GM10248 (cell line): Measurements from ENCODE around the gene FAM234A.
"Not testable (repeated sequence)": the region's sequence is repeated elsewhere in the genome, so short reads cannot be mapped to it uniquely, and the experiment has no call there.

ENCODE experiments used
- CTCF ChIA-PET: fragments of 300-600 bp; sonication (Branson Sonifier 250); formaldehyde crosslinking; extraction: SDS; loops from one replicate; lab custom pipeline; 2021; ENCODE audit warnings: antibody characterized with exemption; lab: Yijun Ruan, JAX
- POLR2A ChIA-PET: fragments of 350-650 bp; sonication (Branson Sonifier 250); formaldehyde crosslinking; extraction: SDS; loops from one replicate; lab custom pipeline; 2020; ENCODE audit warnings: antibody characterized with exemption; lab: Yijun Ruan, JAX
- DNase-seq: peaks from one replicate; pipeline ENCODE4 v3.0.0; 2012; ENCODE audit errors: extremely low spot score
- CTCF ChIP-seq: IDR thresholded peaks from 2 replicates; pipeline ENCODE4 v1.5.1; 2012; ENCODE audit warnings: mild to moderate bottlenecking, low read depth; ENCODE audit errors: extremely low read depth, missing control alignments, control extremely low read depth

The FAM234A gene

GRCh38 chr16:191831-192230 lies 42.8 kb upstream of the FAM234A start:
- CTCF ChIA-PET, result interaction anchor here (1.2 to 2.6 kb wide), 6 partner anchors 10 to 161 kb away, joined by 3 to 11 read pairs (median 6); no protein-coding TSS in a partner anchor
- TF ChIP-seq CTCF, result no peak
- DNase-seq, result no peak
- POLR2A ChIA-PET, result no interaction called here

DNA sequence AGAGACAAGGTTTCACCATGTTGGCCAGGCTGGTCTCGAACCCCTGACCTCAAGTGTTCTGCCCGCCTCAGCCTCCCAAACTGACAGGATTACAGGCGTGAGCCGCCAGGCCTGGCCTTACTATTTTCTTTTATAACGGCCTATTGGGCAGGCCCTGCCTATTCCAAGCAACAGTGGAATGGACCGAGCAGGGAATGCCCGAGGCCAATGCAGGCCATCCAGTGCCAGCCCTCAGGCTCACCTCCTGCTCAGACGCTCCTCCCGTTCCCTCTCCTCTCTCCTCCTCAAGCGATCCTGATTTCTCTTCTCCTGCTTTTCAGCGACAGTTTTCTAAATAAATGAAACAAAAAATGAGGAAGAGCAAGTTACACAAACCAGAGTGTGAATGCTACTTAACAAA lies 41.9 kb upstream of the FAM234A start:
- POLR2A ChIA-PET, result no interaction called here
- no peak for DNase-seq
- CTCF ChIA-PET, result interaction anchor here (1.1 to 2.6 kb wide), 6 partner anchors 11 to 127 kb away, joined by 3 to 11 read pairs (median 6); no protein-coding TSS in a partner anchor
- TF ChIP-seq CTCF, result no peak

DNA sequence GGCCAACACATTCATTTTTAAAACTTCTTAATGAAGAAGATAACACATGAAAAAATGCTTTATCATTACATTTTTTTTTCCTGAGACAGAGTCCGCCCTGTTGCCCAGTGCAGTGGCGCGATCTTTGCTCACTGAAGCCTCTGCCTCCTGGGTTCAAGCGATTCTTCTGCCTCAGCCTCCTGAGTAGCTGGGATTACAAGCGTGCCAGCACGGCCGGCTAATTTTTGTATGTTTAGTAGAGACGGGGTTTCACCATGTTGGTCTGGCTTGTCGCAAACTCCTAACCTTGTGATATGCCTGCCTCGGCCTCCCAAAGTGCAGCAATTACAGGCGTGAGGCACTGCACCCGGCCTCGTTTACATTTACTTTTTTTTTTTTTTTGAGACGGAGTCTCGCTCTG lies 41.2 kb upstream of the FAM234A start:
- DNase-seq, result no peak
- ChIA-PET CTCF (interaction anchor here (1.1 to 2.2 kb wide), 5 partner anchors 12 to 128 kb away, joined by 3 to 7 read pairs (median 4); no protein-coding TSS in a partner anchor), POLR2A (no interaction called here)
- TF ChIP-seq CTCF, result no peak

- POLR2A ChIA-PET, result no interaction called here
- TF ChIP-seq CTCF, result no peak
- no peak for DNase-seq
- CTCF ChIA-PET, result interaction anchor here (1.0 to 1.2 kb wide), 2 partner anchors 93 to 129 kb away, joined by 3 read pairs; no protein-coding TSS in a partner anchor
Observed at GRCh38 chr16:194516-194915, 40.1 kb upstream of the FAM234A start.

DNA sequence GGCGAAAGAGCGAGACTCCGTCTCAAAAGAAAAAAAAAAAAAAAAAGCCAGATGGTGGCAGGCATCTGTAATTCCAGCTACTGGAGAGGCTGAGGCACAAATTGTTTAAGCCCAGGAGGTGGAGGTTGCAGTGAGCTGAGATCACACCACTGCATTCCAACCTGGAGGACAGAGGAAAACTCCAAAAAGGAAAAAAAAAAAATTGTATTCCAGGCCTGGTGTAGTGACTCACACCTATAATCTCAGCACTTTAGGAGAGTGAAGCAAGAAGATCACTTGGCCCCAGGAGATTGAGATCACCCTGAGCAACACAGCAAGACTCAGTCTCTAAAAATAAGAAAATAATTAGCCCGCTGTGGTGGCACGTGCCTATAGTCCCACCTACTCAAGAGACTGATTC lies 34.2 kb upstream of the FAM234A start:
- POLR2A ChIA-PET, result interaction anchor here (1.2 kb wide), 1 partner anchor 34 kb away, joined by 7 read pairs; the partner anchor contains the start of gene FAM234A
- TF ChIP-seq CTCF, result no peak
- no peak for DNase-seq
- CTCF ChIA-PET, result interaction anchor here (1.3 to 2.0 kb wide), 2 partner anchors 103 to 135 kb away, joined by 4 read pairs; no protein-coding TSS in a partner anchor

- TF ChIP-seq CTCF, result no peak
- DNase-seq, result no peak
- ChIA-PET POLR2A (no interaction called here), CTCF (no interaction called here)
Observed at GRCh38 chr16:203246-203645, 31.4 kb upstream of the FAM234A start.

DNA sequence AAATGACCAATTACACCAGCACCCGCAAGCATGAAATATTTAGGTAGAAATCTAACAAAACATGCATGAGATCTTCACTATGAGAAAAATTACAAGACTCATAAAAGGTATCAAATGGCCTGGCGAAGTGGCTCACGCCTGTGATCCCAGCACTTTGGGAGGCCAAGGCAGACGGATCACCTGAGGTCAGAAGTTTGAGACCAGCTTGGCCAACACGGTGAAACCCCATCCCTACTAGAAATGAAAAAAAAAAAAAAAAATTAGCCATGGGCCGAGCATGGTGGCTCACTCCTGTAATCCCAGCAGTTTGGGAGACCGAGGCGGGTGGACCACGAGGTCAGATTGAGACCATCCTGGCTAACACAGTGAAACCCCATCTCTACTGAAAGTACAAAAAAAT lies 30.6 kb upstream of the FAM234A start:
- CTCF ChIA-PET, POLR2A ChIA-PET, DNase-seq: not testable (repeated sequence)

GRCh38 chr16:209359-209758 lies 25.3 kb upstream of the FAM234A start:
- ChIA-PET CTCF (interaction anchor here (1.2 kb wide), 1 partner anchor 112 kb away, joined by 3 read pairs; no protein-coding TSS in a partner anchor), POLR2A (interaction anchor here (0.7 kb wide), 1 partner anchor 30 kb away, joined by 3 read pairs; no protein-coding TSS in a partner anchor)
- DNase-seq, result not testable (repeated sequence)

- POLR2A ChIA-PET, DNase-seq, CTCF ChIA-PET: not testable (repeated sequence)
Observed at GRCh38 chr16:211631-212180, 22.9 kb upstream of the FAM234A start.
